ENCODE results near the gene HYI. TPM values are rescaled to one million over a fixed set of nuclear protein-coding genes. Genes with fewer than 3 reads are reported as not detected.
A peak's percentile ranks its signal among the peaks of the same experiment; 100 is the strongest.

The HYI gene
- total RNA-seq, 1 donor from 2014 or later: 47.8 TPM

DNA sequence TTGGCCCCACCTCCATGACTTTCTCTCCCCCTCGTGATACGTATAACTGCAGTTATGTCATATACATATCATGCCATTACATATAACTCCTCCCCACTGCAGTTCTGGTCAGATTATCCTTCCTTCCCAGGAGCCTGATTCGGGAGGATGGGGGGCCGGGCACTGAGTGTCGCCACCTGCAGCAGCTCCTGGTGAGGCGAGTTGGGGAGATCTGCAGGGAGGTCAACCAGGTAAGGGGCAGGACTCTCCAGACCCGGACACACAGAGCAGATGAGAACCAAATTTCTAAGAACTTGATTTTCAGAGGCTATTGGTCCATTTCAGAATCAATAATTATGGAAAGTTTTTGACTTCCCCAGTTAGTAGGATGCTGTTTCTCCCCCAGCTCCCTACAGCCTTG, 19.5 kb downstream of the HYI start:
- H3K27me3 Mint-ChIP-seq (ENCODE audit: unreplicated experiment): peaks cover 4% of the 10 kb centered on the region
- H3K9me3 Mint-ChIP-seq (ENCODE audit: unreplicated experiment): no peaks in the 10 kb centered on the region
- no peak overlapping the region for H3K4me3 Mint-ChIP-seq (ENCODE audit: unreplicated experiment)
- TF ChIP-seq, protein P1, sequence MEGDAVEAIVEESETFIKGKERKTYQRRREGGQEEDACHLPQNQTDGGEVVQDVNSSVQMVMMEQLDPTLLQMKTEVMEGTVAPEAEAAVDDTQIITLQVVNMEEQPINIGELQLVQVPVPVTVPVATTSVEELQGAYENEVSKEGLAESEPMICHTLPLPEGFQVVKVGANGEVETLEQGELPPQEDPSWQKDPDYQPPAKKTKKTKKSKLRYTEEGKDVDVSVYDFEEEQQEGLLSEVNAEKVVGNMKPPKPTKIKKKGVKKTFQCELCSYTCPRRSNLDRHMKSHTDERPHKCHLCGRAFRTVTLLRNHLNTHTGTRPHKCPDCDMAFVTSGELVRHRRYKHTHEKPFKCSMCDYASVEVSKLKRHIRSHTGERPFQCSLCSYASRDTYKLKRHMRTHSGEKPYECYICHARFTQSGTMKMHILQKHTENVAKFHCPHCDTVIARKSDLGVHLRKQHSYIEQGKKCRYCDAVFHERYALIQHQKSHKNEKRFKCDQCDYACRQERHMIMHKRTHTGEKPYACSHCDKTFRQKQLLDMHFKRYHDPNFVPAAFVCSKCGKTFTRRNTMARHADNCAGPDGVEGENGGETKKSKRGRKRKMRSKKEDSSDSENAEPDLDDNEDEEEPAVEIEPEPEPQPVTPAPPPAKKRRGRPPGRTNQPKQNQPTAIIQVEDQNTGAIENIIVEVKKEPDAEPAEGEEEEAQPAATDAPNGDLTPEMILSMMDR (IDR thresholded peaks at IDR 0.05; ENCODE audit: unreplicated experiment): no peak
- DNase-seq (ENCODE audit: low spot score): no peak
- peaks cover 55% of the 10 kb centered on the region for H3K36me3 Mint-ChIP-seq (ENCODE audit: low read depth, unreplicated experiment)
- no peak overlapping the region for H3K27ac Mint-ChIP-seq (ENCODE audit: unreplicated experiment)
- no peaks in the 10 kb centered on the region for H3K4me1 Mint-ChIP-seq (ENCODE audit: unreplicated experiment)

DNA sequence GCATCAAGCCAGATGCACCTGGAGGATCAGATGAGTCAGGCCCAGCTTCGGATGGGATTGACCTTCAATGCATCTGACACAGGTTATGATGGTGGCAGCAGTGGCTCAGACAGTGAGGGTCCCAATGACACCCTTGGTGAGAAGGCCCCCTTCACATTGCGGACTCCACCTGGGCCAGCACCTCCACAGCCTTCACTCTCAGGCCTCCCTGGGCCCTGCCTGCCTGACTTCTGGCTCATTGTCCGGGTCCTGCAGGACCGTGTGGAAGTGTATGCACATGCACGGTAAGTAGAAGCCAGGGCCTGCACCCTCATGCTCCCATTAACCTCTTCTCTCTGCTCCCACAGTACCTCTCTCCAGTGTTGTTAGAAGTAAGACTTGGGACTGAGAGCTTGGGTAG, 20.8 kb downstream of the HYI start:
- Mint-ChIP-seq H3K27ac (ENCODE audit: unreplicated experiment) (no peak overlapping the region), H3K4me3 (ENCODE audit: unreplicated experiment) (peak overlapping the region; percentile 16)

DNA sequence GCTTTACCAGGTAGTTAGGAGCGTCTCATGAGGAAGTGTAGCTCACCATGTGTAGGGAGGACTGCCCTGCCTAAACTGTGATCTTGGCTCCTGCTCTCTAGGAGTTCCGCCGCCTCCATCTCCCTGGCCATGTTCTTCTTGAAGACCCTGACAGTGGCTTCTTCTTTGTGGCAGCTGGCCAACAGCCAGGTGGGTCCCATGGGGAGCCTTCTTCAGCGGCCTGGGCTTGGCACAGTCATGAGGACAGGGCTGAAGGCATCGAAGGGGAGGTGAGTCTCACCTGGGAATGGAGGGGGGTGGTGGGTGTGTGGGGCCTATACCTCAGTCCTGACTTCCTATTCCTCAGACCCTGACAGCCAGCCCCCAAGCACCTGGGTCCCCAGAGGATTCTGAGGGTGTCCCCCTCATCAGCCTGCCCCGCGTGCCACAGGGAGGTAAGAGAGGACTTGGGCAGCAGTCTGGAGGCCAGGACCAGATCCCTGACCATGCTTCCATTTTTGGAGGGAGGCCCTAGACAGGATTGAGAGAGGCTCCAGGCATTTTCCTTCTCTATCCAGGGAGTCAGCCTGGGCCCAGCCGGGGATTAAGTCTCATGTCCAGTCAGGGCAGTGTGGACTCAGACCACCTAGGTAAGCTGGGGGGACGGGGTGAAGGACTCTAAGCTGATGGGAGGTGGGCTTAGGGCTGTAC, 21.4 kb downstream of the HYI start:
- TF ChIP-seq, protein P1 (IDR thresholded peaks at IDR 0.05; ENCODE audit: unreplicated experiment): no peak
- H3K4me3 Mint-ChIP-seq (ENCODE audit: unreplicated experiment): no peak overlapping the region
- H3K9me3 Mint-ChIP-seq (ENCODE audit: unreplicated experiment): no peaks in the 10 kb centered on the region
- H3K4me1 Mint-ChIP-seq (ENCODE audit: unreplicated experiment): no peaks in the 10 kb centered on the region
- peaks cover 7% of the 10 kb centered on the region for H3K27me3 Mint-ChIP-seq (ENCODE audit: unreplicated experiment)
- no peak for DNase-seq (ENCODE audit: low spot score)
- H3K36me3 Mint-ChIP-seq (ENCODE audit: low read depth, unreplicated experiment): peaks cover 61% of the 10 kb centered on the region
- H3K27ac Mint-ChIP-seq (ENCODE audit: unreplicated experiment): no peak overlapping the region

More for the DNA sequence above, 20.8 kb downstream of the HYI start:
- peaks cover 7% of the 10 kb centered on the region for H3K27me3 Mint-ChIP-seq (ENCODE audit: unreplicated experiment)
- TF ChIP-seq, protein P1 (IDR thresholded peaks at IDR 0.05; ENCODE audit: unreplicated experiment): no peak
- H3K36me3 Mint-ChIP-seq (ENCODE audit: low read depth, unreplicated experiment): peaks cover 55% of the 10 kb centered on the region
- no peaks in the 10 kb centered on the region for H3K9me3 Mint-ChIP-seq (ENCODE audit: unreplicated experiment)
- no peaks in the 10 kb centered on the region for H3K4me1 Mint-ChIP-seq (ENCODE audit: unreplicated experiment)
- DNase-seq (ENCODE audit: low spot score): no peak

DNA sequence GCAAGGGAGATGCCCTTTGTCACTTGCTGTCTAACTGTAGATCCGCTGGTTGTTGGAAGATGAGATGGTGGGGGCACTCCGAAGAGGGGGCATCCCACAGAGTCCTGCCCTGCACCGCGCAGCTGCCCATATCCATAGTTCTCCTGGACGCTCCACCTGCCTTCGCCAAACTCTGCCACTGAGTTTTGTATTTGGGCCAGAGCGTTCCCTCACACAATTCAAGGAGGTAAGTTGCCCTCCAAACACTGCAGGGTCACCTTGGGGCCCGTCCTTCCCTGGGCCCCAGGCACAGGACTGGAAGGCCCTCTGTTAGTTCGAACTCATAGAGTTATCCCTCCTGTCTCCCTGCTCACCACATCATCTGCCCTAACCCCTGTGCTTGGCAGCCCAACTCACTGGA, 22.1 kb downstream of the HYI start:
- TF ChIP-seq, protein P1 (IDR thresholded peaks at IDR 0.05; ENCODE audit: unreplicated experiment): no peak
- peaks cover 64% of the 10 kb centered on the region for H3K36me3 Mint-ChIP-seq (ENCODE audit: low read depth, unreplicated experiment)
- peak overlapping the region; percentile 29 for H3K4me3 Mint-ChIP-seq (ENCODE audit: unreplicated experiment)
- peaks cover 10% of the 10 kb centered on the region for H3K27me3 Mint-ChIP-seq (ENCODE audit: unreplicated experiment)
- no peak for DNase-seq (ENCODE audit: low spot score)
- H3K27ac Mint-ChIP-seq (ENCODE audit: unreplicated experiment): no peak overlapping the region
- no peaks in the 10 kb centered on the region for H3K9me3 Mint-ChIP-seq (ENCODE audit: unreplicated experiment)
- H3K4me1 Mint-ChIP-seq (ENCODE audit: unreplicated experiment): no peaks in the 10 kb centered on the region

DNA sequence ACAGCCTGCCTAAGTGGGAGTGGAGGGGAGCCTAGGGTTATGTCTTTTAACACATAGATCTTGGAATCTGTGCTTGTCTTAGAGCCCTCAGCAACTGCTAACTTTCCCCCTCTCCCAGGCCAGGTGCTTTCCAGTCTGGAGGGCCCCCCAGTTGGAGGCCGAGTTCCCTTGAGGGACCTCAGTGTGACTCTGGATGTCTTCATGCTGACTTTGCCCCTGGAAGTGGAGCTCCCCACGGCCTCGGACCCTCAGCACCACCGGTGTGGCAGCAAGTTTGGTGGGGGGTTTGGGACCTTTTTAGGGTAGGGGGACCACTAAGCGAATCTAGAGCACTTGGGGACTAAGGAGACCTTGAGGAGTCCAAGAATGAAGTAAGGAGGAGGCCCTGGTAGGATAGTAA, 22.9 kb downstream of the HYI start:
- Mint-ChIP-seq H3K4me1 (ENCODE audit: unreplicated experiment) (no peaks in the 10 kb centered on the region), H3K27me3 (ENCODE audit: unreplicated experiment) (peaks cover 11% of the 10 kb centered on the region), H3K27ac (ENCODE audit: unreplicated experiment) (no peak overlapping the region), H3K36me3 (ENCODE audit: low read depth, unreplicated experiment) (peaks cover 61% of the 10 kb centered on the region), H3K9me3 (ENCODE audit: unreplicated experiment) (no peaks in the 10 kb centered on the region), H3K4me3 (ENCODE audit: unreplicated experiment) (peak overlapping the region; percentile 70)
- DNase-seq (ENCODE audit: low spot score): no peak
- TF ChIP-seq, protein P1 (IDR thresholded peaks at IDR 0.05; ENCODE audit: unreplicated experiment): no peak

Data from endothelial cell (in vitro differentiated cells).